ENCODE data around the gene ARHGEF16.

ARHGEF16 gene

GRCh38 chr1:3483801-3484444, 29.5 kb downstream of the ARHGEF16 start:
- no peak for DNase-seq

- no peak for DNase-seq
Observed at GRCh38 chr1:3485016-3485415, 30.6 kb downstream of the ARHGEF16 start.

GRCh38 chr1:3488432-3488831, 34.0 kb downstream of the ARHGEF16 start:
- no peak for DNase-seq

- no peak for DNase-seq
Observed at GRCh38 chr1:3490046-3490745, 35.7 kb downstream of the ARHGEF16 start.

- peak; percentile 59 for DNase-seq
Observed at GRCh38 chr1:3491291-3492246, 37.1 kb downstream of the ARHGEF16 start.

- no peak for DNase-seq
Observed at GRCh38 chr1:3492545-3493246, 38.2 kb downstream of the ARHGEF16 start.

- DNase-seq: no peak
Observed at GRCh38 chr1:3494321-3495308, 40.1 kb downstream of the ARHGEF16 start.

GRCh38 chr1:3495776-3496745, 41.6 kb downstream of the ARHGEF16 start:
- DNase-seq: no peak

GRCh38 chr1:3496916-3497315, 42.5 kb downstream of the ARHGEF16 start:
- DNase-seq: no peak

GRCh38 chr1:3497521-3497920, 43.1 kb downstream of the ARHGEF16 start:
- DNase-seq: no peak

GRCh38 chr1:3498246-3498930, 43.9 kb downstream of the ARHGEF16 start:
- DNase-seq: no peak

- no peak for DNase-seq
Observed at GRCh38 chr1:3498986-3499385, 44.5 kb downstream of the ARHGEF16 start.

GRCh38 chr1:3499611-3500010, 45.1 kb downstream of the ARHGEF16 start:
- no peak for DNase-seq

- DNase-seq: no peak
Observed at GRCh38 chr1:3500265-3500835, 45.9 kb downstream of the ARHGEF16 start.

- DNase-seq: no peak
Observed at GRCh38 chr1:3501437-3501836, 47.0 kb downstream of the ARHGEF16 start.

- DNase-seq: no peak
Observed at GRCh38 chr1:3501856-3502640, 47.6 kb downstream of the ARHGEF16 start.

- DNase-seq: no peak
Observed at GRCh38 chr1:3502641-3503524, 48.4 kb downstream of the ARHGEF16 start.
